Activated naive CD8-positive, alpha-beta T cell treated with anti-CD3 and anti-CD28 coated beads, Interleukin-2, amount 10 ng/mL, durations not matched to agents 7 days and 5 days (primary cell): Measurements from ENCODE around the gene RASAL2. TPM values are rescaled to one million over a fixed set of nuclear protein-coding genes. Genes with fewer than 3 reads are reported as not detected.

Experiments used
- ATAC-seq: fragments of 150-1000 bp; cut with Tn5 transposase; one replicate; pipeline ENCODE4 v1.10.0; 2021; ENCODE audit warnings: low read depth, moderate library complexity
- POLR2A ChIA-PET: fragments of 350-600 bp; sonication (Branson Sonifier 250); formaldehyde crosslinking; loops from one replicate; lab custom pipeline; 2021; ENCODE audit warnings: antibody characterized with exemption; lab: Charles Lee
- DNase-seq: peaks from one replicate; pipeline ENCODE4 v3.0.0; 2021
- H3K27ac Mint-ChIP-seq: one replicate; pipeline ENCODE4 v1.8.0; 2022; ENCODE audit warnings: mild to moderate bottlenecking, mixed read lengths
- H3K27me3 Mint-ChIP-seq: one replicate; pipeline ENCODE4 v1.8.0; 2022; ENCODE audit warnings: mild to moderate bottlenecking, moderate library complexity, mixed read lengths
- H3K36me3 Mint-ChIP-seq: one replicate; pipeline ENCODE4 v1.8.0; 2021; ENCODE audit warnings: mild to moderate bottlenecking, mixed read lengths
- H3K4me1 Mint-ChIP-seq: one replicate; pipeline ENCODE4 v1.8.0; 2021; ENCODE audit warnings: mixed read lengths
- H3K4me3 Mint-ChIP-seq: one replicate; pipeline ENCODE4 v1.8.0; 2022; ENCODE audit warnings: mild to moderate bottlenecking, moderate library complexity, mixed read lengths
- H3K9me3 Mint-ChIP-seq: one replicate; pipeline ENCODE4 v1.8.0; 2021; ENCODE audit warnings: mixed read lengths
- total RNA-seq, 2 experiments: library from RNA; stranded (reverse); gene quantifications; one replicate each; pipeline ENCODE4 v1.2.3, GENCODE V29; 2021

Gene RASAL2
- total RNA-seq, 2 experiments from 2014 or later: 0.06 to 0.11 TPM

GRCh38 chr1:178352790-178353416 is 259.0 kb downstream of the RASAL2 start:
- Mint-ChIP-seq H3K27ac (no peak overlapping the region), H3K9me3 (peaks cover 3% of the 10 kb centered on the region), H3K4me1 (no peaks in the 10 kb centered on the region), H3K4me3 (no peak overlapping the region), H3K36me3 (no peaks in the 10 kb centered on the region), H3K27me3 (no peaks in the 10 kb centered on the region)
- POLR2A ChIA-PET: no interaction called here
- DNase-seq (no peak), ATAC-seq (no peak)

- Mint-ChIP-seq H3K27me3 (no peaks in the 10 kb centered on the region), H3K9me3 (peaks cover 3% of the 10 kb centered on the region), H3K4me1 (no peaks in the 10 kb centered on the region), H3K27ac (no peak overlapping the region), H3K4me3 (no peak overlapping the region), H3K36me3 (no peaks in the 10 kb centered on the region)
- ATAC-seq (no peak), DNase-seq (no peak)
- POLR2A ChIA-PET: no interaction called here
Observed at GRCh38 chr1:178353524-178353923, 259.6 kb downstream of the RASAL2 start.

- H3K4me1 Mint-ChIP-seq: no peaks in the 10 kb centered on the region
- ATAC-seq (no peak), DNase-seq (no peak)
- no peak overlapping the region for H3K4me3 Mint-ChIP-seq
- POLR2A ChIA-PET: no interaction called here
- no peaks in the 10 kb centered on the region for H3K27me3 Mint-ChIP-seq
- no peak overlapping the region for H3K27ac Mint-ChIP-seq
- peaks cover 2% of the 10 kb centered on the region for H3K9me3 Mint-ChIP-seq
- H3K36me3 Mint-ChIP-seq: no peaks in the 10 kb centered on the region
Observed at GRCh38 chr1:178354816-178355215, 260.9 kb downstream of the RASAL2 start.

- H3K9me3 Mint-ChIP-seq: peaks cover 2% of the 10 kb centered on the region
- no peaks in the 10 kb centered on the region for H3K36me3 Mint-ChIP-seq
- no peak for ATAC-seq
- H3K27ac Mint-ChIP-seq: no peak overlapping the region
- POLR2A ChIA-PET: no interaction called here
- no peaks in the 10 kb centered on the region for H3K27me3 Mint-ChIP-seq
- no peak overlapping the region for H3K4me3 Mint-ChIP-seq
- no peaks in the 10 kb centered on the region for H3K4me1 Mint-ChIP-seq
- DNase-seq: no peak
Observed at GRCh38 chr1:178356299-178356698, 262.4 kb downstream of the RASAL2 start.

GRCh38 chr1:178358456-178358855 is 264.6 kb downstream of the RASAL2 start:
- Mint-ChIP-seq H3K27ac (no peak overlapping the region), H3K27me3 (no peaks in the 10 kb centered on the region), H3K4me3 (no peak overlapping the region), H3K36me3 (no peaks in the 10 kb centered on the region), H3K9me3 (peaks cover under 1% of the 10 kb centered on the region), H3K4me1 (no peaks in the 10 kb centered on the region)
- ATAC-seq (no peak), DNase-seq (no peak)
- POLR2A ChIA-PET: no interaction called here

- no peaks in the 10 kb centered on the region for H3K9me3 Mint-ChIP-seq
- no peak for ATAC-seq
Observed at GRCh38 chr1:178360421-178360820, 266.5 kb downstream of the RASAL2 start.

GRCh38 chr1:178361847-178362246 is 267.9 kb downstream of the RASAL2 start:
- ATAC-seq (no peak), DNase-seq (no peak)
- H3K27me3 Mint-ChIP-seq: no peaks in the 10 kb centered on the region
- no peak overlapping the region for H3K4me3 Mint-ChIP-seq
- POLR2A ChIA-PET: no interaction called here
- H3K36me3 Mint-ChIP-seq: no peaks in the 10 kb centered on the region
- H3K4me1 Mint-ChIP-seq: no peaks in the 10 kb centered on the region
- H3K9me3 Mint-ChIP-seq: no peaks in the 10 kb centered on the region
- H3K27ac Mint-ChIP-seq: no peak overlapping the region

More at GRCh38 chr1:178360421-178360820, 266.5 kb downstream of the RASAL2 start:
- Mint-ChIP-seq H3K27ac (no peak overlapping the region), H3K4me1 (no peaks in the 10 kb centered on the region), H3K27me3 (no peaks in the 10 kb centered on the region), H3K4me3 (no peak overlapping the region), H3K36me3 (no peaks in the 10 kb centered on the region)
- POLR2A ChIA-PET: no interaction called here
- DNase-seq: no peak

GRCh38 chr1:178362747-178363146 is 268.8 kb downstream of the RASAL2 start:
- no peak overlapping the region for H3K27ac Mint-ChIP-seq
- H3K36me3 Mint-ChIP-seq: no peaks in the 10 kb centered on the region
- ATAC-seq: no peak
- H3K4me1 Mint-ChIP-seq: no peaks in the 10 kb centered on the region
- H3K4me3 Mint-ChIP-seq: no peak overlapping the region
- POLR2A ChIA-PET: no interaction called here
- H3K9me3 Mint-ChIP-seq: no peaks in the 10 kb centered on the region
- no peak for DNase-seq
- no peaks in the 10 kb centered on the region for H3K27me3 Mint-ChIP-seq

- POLR2A ChIA-PET: no interaction called here
- Mint-ChIP-seq H3K27me3 (no peaks in the 10 kb centered on the region), H3K4me1 (no peaks in the 10 kb centered on the region), H3K4me3 (no peak overlapping the region), H3K27ac (no peak overlapping the region), H3K36me3 (no peaks in the 10 kb centered on the region), H3K9me3 (no peaks in the 10 kb centered on the region)
- DNase-seq (no peak), ATAC-seq (no peak)
Observed at GRCh38 chr1:178364782-178365181, 270.9 kb downstream of the RASAL2 start.

GRCh38 chr1:178367151-178367550 is 273.2 kb downstream of the RASAL2 start:
- H3K4me3 Mint-ChIP-seq: no peak overlapping the region

GRCh38 chr1:178368208-178368607 is 274.3 kb downstream of the RASAL2 start:
- DNase-seq (no peak), ATAC-seq (no peak)
- H3K27me3 Mint-ChIP-seq: peaks cover 2% of the 10 kb centered on the region
- no peaks in the 10 kb centered on the region for H3K9me3 Mint-ChIP-seq
- no peak overlapping the region for H3K27ac Mint-ChIP-seq
- no peaks in the 10 kb centered on the region for H3K4me1 Mint-ChIP-seq
- H3K36me3 Mint-ChIP-seq: no peaks in the 10 kb centered on the region
- no peak overlapping the region for H3K4me3 Mint-ChIP-seq
- POLR2A ChIA-PET: no interaction called here

More at GRCh38 chr1:178367151-178367550, 273.2 kb downstream of the RASAL2 start:
- Mint-ChIP-seq H3K4me1 (no peaks in the 10 kb centered on the region), H3K27ac (no peak overlapping the region), H3K36me3 (no peaks in the 10 kb centered on the region), H3K9me3 (no peaks in the 10 kb centered on the region), H3K27me3 (no peaks in the 10 kb centered on the region)
- DNase-seq (no peak), ATAC-seq (no peak)
- POLR2A ChIA-PET: no interaction called here

GRCh38 chr1:178371235-178371634 is 277.3 kb downstream of the RASAL2 start:
- Mint-ChIP-seq H3K4me3 (no peak overlapping the region), H3K9me3 (no peaks in the 10 kb centered on the region), H3K36me3 (no peaks in the 10 kb centered on the region), H3K27me3 (peaks cover 2% of the 10 kb centered on the region), H3K4me1 (no peaks in the 10 kb centered on the region), H3K27ac (no peak overlapping the region)
- POLR2A ChIA-PET: no interaction called here
- ATAC-seq: no peak
- DNase-seq: no peak

- POLR2A ChIA-PET: no interaction called here
- Mint-ChIP-seq H3K9me3 (no peaks in the 10 kb centered on the region), H3K4me1 (no peaks in the 10 kb centered on the region), H3K4me3 (no peak overlapping the region), H3K27ac (no peak overlapping the region), H3K36me3 (no peaks in the 10 kb centered on the region), H3K27me3 (peaks cover 2% of the 10 kb centered on the region)
- no peak for DNase-seq
- ATAC-seq: no peak
Observed at GRCh38 chr1:178371933-178372388, 278.1 kb downstream of the RASAL2 start.

GRCh38 chr1:178374016-178374415 is 280.1 kb downstream of the RASAL2 start:
- Mint-ChIP-seq H3K9me3 (no peaks in the 10 kb centered on the region), H3K4me1 (no peaks in the 10 kb centered on the region), H3K4me3 (no peak overlapping the region), H3K27me3 (peaks cover 6% of the 10 kb centered on the region), H3K27ac (no peak overlapping the region), H3K36me3 (no peaks in the 10 kb centered on the region)
- DNase-seq (no peak), ATAC-seq (no peak)
- POLR2A ChIA-PET: no interaction called here
